Jurkat, Clone E6-1 (cell line): ENCODE data around the gene EFHD1.

Experiments
- DNase-seq: peaks from one replicate; pipeline ENCODE4 v3.0.0-alpha.2; 2011; ENCODE audit warnings: low read depth, low spot score
- H3K4me3 ChIP-seq: 2 replicates; pipeline ENCODE4 v1.5.1; 2011; ENCODE audit warnings: mild to moderate bottlenecking, low read length, control low read depth, moderate library complexity

The EFHD1 gene

GRCh38 chr2:232721261-232721660 is 87.9 kb downstream of the EFHD1 start:
- peak; percentile 24 for DNase-seq
- H3K4me3 ChIP-seq = no peak overlapping the region

GRCh38 chr2:232721882-232722281 is 88.5 kb downstream of the EFHD1 start:
- peak; percentile 32 for DNase-seq
- no peak overlapping the region for H3K4me3 ChIP-seq

- no peak overlapping the region for H3K4me3 ChIP-seq
- no peak for DNase-seq
These were observed 89.6 kb downstream of the EFHD1 start for GRCh38 chr2:232723027-232723426.

GRCh38 chr2:232728785-232729184 is 95.4 kb downstream of the EFHD1 start:
- DNase-seq = no peak
- no peak overlapping the region for H3K4me3 ChIP-seq

- H3K4me3 ChIP-seq = no peak overlapping the region
- peak; percentile 31 for DNase-seq
These were observed 98.1 kb downstream of the EFHD1 start for GRCh38 chr2:232731470-232731869.
